Measurements from ENCODE around the gene SLC46A2.

Gene SLC46A2, protein sequence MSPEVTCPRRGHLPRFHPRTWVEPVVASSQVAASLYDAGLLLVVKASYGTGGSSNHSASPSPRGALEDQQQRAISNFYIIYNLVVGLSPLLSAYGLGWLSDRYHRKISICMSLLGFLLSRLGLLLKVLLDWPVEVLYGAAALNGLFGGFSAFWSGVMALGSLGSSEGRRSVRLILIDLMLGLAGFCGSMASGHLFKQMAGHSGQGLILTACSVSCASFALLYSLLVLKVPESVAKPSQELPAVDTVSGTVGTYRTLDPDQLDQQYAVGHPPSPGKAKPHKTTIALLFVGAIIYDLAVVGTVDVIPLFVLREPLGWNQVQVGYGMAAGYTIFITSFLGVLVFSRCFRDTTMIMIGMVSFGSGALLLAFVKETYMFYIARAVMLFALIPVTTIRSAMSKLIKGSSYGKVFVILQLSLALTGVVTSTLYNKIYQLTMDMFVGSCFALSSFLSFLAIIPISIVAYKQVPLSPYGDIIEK

DNA sequence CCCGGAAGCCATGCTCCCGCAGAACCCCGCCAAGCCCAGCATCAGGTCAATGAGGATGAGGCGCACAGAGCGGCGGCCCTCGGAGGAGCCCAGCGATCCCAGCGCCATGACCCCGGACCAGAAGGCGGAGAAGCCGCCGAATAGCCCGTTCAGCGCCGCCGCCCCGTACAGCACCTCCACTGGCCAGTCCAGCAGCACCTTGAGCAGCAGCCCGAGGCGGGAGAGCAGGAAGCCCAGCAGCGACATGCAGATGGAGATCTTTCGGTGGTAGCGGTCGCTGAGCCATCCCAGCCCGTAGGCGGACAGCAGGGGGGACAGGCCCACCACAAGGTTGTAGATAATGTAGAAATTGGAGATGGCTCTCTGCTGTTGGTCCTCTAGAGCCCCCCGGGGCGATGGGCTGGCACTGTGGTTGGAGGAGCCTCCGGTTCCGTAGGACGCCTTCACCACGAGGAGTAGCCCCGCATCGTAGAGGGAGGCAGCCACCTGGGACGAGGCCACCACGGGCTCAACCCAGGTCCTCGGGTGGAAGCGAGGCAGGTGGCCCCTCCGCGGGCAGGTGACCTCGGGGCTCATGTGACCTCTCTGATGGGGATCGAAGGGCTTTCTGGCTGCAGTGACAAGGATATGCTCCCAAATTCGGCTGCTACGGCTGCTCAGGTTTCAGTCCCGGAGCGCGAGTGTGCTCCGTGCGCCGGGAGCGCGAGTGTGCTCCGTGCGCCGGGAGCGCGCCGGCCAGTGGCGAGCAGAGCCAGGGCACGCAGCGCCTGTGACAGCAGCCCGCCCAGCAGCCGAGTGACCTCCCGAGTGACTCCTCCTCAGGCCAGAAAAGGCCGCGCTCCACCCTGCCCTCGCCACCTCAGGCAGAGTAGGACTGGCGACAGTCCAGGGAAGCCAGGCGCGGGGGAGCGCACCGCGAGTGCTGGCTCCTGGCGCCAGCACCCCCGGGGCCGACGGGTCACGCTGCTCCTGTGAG is at the start of gene SLC46A2:
TSS of gene SLC46A2 (minus strand) at position 771 of the 976 bp plus-strand sequence. CDS start at position 576, 195 bp downstream.
- no peak for FAIRE-seq

DNA sequence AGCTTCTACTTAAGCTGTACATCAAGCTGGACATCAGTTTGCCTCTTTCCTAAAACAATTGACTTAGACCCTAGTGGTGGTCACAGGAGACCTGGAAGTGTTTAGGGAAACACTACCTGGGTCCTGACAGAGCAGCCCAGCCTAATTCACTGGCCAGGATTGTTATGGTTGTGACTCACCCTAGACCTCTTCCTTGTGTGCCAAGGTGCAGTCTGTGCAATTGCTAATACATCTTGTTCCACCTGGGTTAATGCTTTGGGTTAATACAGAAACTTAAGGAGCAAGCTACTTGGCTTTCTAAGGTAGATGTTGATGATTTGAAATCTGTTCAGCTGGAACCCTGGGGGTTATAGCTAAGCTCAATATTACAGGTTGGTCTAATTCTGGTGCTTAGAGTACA is 48.7 kb upstream of the SLC46A2 start:
- FAIRE-seq, result no peak

DNA sequence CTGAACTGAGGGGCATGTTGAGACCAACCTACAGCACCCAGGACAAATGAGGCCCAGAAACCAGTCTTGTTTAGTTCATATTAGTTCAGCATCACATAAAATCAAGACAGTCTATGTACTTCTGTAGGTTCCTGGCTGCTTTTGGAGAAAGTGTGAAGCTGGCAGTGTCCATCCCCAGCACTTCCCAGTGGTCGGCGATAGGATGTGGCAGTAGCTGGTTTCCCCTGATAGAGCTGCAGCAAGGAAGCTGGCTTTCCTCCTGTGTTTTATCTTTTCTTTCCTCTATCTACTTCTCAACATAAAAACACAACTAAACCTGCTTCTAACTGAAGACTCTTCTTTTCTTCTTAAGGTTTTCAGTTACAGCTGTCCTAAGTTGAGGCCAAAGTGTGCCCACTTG is 43.0 kb upstream of the SLC46A2 start:
- FAIRE-seq, result no peak

DNA sequence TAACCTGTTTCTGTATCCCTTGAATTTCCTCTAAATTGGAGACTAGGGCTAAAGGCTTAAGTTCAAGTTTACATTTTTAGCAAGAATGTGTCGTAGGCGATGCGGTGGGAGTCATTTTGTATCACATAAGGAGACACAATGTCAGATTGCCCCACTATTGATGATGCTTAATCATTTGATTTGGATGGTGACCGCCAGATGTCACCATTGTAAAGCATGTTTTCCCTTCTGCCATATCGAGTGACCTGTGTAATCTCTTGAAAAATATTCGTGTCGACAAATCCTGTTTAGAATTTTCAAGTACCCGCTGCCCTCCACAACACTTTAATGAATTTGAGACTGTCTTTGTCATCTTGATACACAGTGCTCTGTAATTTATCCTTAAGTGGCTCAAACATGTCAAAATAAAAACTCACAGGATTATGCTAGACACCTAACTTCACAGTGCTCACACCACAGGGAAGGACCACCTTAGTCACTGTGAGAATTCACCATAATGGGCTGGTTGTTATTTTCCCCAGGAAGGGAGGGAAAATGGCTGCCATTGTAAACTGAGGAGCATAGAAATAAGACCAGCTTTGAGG is 34.5 kb upstream of the SLC46A2 start:
- peak; percentile 94 for FAIRE-seq

DNA sequence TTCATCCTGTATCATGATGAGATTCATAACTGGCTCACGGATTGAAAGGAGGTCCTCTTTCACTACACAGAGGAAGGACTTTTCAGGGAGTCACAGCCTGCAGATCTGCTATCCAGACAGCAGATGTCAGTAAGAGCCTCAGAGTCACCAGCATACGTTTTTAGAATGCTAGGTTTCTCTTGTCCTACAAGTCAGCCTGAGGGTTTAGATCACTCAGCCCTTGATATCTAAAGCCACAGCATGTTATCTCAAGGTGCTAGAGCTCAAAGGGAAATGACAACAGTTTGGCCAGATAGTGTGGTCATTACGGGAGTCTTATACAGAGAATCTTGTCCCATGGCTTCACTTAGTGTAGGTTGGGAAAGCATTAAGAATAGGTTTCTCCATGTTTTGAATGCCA is 30.9 kb upstream of the SLC46A2 start:
- FAIRE-seq, result no peak

DNA sequence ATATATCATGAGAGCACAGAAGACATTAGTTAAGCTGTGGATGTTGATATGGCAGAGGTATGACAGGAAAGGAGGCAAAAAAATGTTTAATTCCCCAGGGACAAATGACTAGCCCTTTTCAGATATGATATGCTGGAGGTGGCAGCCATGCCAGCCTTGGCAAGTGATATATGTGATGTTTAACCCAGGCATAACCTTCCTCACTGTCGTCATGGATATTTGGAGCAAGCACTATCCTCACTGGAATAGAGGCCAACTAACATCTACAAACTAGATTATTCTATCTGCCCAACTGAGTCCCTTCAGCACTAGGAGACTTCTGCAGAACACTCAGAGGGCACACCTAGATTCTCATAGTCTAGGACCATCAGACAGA is 27.3 kb upstream of the SLC46A2 start:
- FAIRE-seq, result no peak

DNA sequence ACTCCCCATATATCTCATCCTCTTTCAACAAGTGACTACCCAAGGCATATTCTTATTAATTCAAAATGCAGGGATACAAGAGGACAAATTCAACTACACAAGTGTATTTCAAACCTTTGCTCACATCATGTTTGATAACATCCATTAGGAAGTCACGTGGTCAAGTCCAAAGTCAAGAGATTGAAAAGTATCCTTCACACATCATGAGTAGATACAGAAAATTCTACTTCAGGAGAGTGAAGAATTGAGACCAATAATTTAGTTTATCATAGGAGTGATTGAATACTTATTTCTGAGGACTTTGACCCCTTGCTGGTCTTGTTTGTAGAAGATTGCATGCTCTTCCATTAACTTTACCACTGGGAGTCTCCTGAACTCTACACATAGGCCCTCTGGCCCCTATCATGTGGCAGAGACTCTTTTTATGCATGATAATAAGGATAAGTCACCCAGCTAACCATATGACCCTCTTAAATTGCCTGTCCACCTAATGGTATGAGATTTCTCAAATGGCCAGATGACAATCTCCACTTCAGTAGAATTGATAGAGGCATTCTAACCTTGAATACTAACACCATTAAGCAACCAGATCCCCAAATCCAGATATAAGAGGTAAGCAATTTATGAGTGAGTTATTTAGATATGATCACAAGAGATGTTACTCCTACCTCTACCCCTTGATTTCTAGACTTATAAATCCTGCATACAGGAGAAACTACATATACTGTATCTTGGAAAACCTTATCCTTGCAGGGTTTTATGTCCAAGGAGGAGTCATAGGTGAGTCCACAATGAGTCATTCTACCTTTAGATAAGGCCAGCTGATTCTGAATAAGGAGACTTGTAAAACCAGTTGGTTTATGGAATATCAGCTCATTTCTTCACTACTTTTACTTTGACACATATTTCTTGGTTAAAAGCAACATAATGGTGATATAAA is 26.6 kb upstream of the SLC46A2 start:
- FAIRE-seq, result no peak

DNA sequence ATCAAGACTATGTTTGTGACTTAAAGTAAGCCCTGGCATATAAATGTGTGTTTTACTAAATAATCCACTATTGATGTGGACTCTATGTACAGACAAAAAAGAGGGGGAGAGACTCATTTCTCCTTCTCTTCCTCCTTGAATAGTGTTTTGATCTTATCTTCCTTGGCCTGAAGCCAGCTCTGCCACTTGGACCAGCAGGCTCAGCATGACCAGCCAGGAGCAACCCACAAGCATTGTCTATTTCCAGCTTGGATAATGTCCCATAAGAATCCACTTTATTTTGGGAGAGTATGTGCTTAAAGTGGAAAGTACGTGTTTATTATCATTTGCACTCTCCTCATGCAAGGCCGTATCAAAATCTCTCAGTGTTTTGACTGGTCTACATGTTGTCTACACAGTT is 23.8 kb upstream of the SLC46A2 start:
- no peak for FAIRE-seq

DNA sequence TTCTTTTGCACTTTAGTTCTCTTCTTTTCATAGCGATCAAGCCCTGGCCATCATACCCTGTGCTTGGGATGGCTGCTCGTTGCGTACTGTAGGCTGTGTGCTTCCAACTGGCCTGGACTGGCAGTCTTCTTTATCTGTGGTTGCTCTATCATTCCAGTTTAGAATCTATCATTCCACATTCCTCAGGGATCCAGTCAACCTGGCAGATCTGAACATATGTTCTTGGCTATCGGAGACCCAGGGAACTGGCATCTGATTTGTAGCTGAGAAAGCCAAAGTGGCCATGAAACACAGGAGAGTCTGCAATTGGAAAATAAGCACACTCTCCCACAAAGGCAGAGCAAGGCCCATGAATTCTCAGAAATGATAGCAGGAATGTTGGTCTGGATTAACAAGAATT is 22.6 kb upstream of the SLC46A2 start:
- no peak for FAIRE-seq

DNA sequence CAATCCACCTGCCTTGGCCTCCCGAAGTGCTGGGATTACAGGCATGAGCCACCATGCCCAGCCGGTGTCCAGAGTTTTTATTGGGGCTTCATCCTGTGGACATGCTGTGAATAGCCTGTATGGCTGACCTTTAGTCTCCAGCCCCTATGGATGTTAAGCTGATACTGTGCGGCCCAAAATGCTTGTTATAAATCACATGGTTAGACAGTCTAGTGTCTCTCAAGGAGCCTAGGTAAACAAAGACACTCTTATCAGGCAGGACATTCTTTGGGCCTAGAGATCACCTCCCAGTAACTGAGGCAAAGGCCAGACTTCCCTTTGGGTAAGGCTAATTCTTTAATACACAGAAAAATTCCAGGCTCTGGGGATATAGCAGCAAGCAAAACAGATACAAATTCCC is 22.0 kb upstream of the SLC46A2 start:
- FAIRE-seq, result no peak

DNA sequence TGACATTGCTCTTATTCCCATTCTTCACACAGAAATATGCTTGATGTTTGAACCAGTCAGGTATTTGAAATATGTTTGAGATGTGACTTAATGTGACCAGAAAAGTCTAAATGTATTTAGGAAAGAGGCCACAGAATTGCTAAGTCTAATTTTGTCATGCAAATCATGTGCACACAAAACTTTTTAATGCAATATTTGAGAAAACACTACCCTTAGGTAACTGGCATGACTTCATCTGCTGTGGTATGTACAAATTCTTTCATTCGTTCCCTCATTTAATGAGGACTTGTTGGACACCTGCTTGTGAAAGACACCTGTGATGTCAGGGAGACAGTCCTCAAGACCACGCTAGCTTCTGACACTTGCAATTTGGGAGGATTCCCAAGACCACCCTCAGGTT is 21.1 kb upstream of the SLC46A2 start:
- no peak for FAIRE-seq

DNA sequence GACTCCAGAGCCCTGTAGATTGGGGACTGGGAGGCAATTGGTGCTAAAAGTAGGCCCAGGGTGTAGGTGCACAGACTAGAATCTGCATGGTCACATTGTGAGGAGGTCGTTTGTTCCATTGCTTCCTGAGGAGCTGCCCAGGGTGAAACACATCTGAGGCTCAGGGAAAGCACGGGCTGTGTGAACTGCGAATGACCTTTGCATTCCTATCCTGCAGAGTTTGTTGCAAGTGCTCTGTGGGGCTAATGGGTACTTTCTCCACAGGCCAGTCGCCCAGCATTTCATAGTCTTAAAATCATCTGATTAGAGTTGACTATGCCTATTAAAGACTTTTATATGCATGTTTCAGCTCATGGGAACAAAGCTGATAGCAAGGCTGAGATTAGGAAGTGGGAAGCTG is 14.4 kb upstream of the SLC46A2 start:
- FAIRE-seq, result no peak

DNA sequence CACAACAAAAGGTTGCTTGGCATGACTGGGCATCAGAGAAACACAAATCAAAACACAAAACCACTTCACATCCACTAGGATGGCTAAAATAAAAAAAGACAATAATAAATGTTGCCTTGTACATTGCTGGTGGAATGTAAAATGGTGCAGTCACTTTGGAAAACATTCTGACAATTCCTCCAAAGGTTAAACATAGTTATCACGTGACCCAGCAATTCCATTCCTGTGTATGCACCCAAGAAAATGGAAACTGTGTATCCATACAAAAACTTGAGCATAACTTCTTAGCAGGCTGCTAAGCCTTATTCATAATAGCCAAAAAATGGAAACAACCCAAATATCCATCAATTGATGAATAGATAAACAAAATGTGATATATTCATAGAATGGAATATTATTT is 10.2 kb upstream of the SLC46A2 start:
- no peak for FAIRE-seq

DNA sequence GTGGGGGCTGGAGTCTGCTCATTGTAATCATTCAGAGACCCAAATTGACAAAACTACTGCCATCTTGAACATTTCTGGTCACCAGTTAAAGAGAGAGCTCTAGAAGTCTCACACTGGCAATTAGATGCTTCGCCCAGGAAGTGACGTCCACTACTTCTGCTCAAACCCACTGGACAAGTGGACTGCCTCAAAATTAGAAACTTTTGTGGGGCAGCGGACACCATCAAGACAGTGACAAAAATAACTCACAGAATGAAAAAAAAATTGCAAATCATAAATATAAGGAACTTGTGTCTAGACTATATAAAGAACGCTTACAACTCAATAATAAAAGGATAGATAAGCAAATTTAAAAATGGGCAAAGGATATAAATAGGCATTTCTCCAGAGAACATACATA is 9.8 kb upstream of the SLC46A2 start:
- no peak for FAIRE-seq

DNA sequence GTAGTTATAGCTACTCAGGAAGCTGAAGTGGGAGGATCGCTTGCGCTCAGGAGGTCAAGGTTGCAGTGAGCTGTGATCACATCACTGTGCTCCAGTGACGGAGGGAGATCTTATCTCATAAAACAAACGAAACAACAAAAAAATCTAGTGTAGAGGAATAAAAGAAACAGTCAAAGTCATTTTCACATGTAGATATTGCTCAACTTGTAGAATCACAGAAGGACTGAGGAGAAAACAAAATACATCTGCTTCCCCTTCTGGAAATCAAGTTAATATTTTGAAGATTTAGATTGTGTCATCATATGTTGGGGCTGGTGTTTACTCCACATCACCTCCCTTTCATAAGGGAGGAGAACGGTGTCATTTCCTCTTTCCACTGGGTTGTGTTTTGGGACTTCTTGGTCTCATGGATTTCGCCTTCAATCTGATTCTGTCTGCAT is 8.2 kb upstream of the SLC46A2 start:
- no peak for FAIRE-seq

DNA sequence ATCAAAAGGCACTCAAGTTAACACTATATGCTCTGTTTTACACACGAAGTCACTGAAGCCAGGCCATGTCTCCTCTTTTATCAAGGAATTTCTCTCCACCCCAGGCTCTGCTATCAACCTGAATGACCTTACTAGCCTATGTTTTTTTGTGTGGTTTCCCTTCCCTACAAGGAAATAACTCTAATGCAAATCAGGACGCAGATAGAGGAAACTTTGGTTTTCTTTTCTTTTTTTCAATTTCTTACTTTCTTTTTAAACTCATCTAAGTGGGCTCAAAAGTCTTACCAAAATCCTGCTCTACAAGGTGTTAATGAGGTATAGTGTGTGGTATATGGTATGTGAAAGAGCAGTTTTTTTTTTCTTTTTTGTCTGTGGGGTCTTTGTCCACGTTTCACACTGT is 5.5 kb upstream of the SLC46A2 start:
- no peak for FAIRE-seq

DNA sequence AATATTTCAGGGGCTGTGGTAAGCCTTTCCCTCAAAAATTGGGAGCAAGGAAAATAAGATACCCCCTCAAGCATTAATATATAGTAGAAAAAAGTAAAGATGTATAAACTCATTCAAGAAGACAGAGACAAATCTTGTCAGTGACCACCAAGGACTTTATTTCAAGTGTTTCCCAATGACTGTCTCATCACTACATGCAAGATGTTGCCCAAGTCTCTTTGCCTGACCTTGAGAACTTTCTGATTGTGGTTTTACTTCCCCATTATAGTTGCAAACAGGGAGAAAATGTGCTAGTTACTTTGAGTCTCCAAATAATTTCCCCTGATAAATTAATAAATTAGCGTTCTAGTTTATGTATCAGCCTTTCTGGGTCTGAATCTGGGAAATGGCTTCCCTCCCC is 4.0 kb upstream of the SLC46A2 start:
- FAIRE-seq, result no peak

DNA sequence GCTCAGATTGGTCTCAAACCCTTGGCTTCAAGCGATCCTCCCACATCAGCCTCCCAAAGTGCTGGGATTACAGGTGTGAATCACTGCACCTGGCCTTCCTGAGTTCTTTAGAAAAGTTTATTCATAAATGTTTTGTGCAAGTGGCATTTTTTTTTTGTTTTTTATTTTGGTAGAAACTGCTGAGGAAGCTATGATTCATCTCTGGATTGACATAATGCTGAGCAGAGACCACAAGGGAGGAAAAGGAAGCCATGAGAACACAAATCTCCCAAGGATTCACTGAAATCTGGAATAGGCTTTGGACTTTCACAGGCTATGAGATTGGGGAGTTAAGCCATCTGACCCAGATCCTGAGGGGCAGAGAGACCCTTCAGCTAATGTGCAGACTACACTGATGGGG is 3.4 kb upstream of the SLC46A2 start:
- FAIRE-seq, result no peak

DNA sequence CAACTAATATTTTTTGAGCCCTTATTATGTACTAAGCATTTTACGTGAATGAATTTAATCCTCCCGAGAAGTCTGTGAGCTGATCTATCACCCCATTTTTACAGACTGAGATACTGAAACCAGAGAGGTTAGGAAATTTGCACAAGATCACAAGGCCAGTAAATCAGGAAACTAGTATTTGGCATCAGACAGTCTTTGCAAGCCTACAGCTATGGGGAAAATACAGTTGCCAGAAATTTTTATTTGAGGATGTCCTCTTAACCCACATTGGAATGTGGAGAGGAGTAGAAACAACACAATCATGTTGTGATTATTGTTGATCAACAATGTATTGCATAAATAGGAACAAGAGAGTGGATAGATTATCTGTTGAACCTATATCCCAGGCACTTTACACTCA is 2.3 kb upstream of the SLC46A2 start:
- FAIRE-seq, result no peak

DNA sequence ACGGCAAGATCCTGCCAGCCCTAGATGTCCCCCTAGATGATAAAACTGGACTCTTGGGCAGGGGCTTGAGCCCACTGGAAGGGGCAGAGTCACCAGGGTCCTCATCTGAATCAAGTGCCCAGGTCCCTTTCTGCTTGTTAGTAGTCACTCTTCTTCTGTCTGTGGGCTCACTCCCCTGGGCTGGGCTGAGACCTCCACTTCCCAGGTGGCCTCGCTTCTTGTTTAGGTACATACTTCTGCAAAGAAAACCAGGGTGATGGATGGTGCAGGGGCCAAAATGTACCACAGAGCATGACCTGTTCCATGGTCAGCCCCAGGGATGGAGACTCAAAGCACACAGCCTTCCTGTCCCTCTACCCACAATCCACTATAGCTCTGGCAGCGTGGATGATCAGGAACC is 845 bp upstream of the SLC46A2 start:
- no peak for FAIRE-seq

DNA sequence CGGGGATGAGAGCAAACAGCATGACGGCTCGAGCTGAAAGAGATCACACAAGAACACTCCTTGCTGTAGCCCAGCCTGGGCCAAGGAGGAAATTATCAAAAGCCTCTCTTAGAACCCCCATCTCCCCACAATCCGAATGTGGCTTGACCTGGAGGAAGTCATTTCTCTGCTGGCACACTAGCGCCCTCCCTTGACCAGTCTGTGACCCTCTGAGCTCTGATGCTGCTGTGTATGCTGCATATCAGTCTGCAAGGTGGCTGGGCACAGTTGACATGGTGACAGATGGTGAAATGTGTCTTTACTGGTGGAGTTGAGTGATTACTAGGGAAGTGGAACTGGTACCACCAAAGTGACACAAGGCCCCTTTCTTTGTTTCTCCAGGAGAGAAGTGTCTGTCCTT is 3.3 kb downstream of the SLC46A2 start:
- no peak for FAIRE-seq

DNA sequence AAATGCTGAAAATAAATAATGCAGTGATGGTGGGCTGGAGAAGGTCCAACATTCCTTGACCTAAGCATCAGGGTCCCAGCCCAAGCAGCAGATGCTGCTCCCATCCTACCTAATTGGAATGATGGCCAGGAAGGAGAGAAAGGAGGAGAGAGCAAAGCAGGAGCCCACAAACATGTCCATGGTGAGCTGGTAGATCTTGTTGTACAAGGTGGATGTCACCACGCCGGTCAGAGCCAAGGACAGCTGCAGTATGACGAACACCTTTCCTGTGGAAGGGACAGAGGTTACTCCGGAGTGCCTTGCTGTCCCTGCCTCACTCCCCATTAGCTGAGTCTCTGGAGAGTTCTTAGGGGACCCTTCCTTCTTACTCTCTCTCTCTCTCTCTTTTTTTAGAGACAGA is 4.3 kb downstream of the SLC46A2 start:
- FAIRE-seq, result no peak
